Calu3 (cell line): ENCODE data around the gene CSHL1. TPM values are rescaled to one million over a fixed set of nuclear protein-coding genes. Genes with fewer than 3 reads are reported as not detected.

ENCODE experiments used
- BruUV-seq: library from RNA; stranded (reverse); fragments of 400-500 nt; replicated peaks from 2 replicates; lab custom pipeline; 2021; lab: Mats Ljungman, UMichigan
- CTCF ChIA-PET: fragments of 300-600 bp; sonication (Branson Sonifier 250); formaldehyde crosslinking; loops from one replicate; lab custom pipeline; 2022; ENCODE audit warnings: antibody characterized with exemption; lab: Charles Lee
- DNase-seq: peaks from one replicate; pipeline ENCODE4 v3.0.0; 2022
- H3K27ac Mint-ChIP-seq: one replicate; pipeline ENCODE4 v1.8.0; 2022; ENCODE audit warnings: mixed read lengths; ENCODE audit not compliant: unreplicated experiment
- H3K27me3 Mint-ChIP-seq: one replicate; pipeline ENCODE4 v1.8.0; 2022; ENCODE audit warnings: mixed read lengths; ENCODE audit not compliant: unreplicated experiment
- H3K36me3 Mint-ChIP-seq: one replicate; pipeline ENCODE4 v1.8.0; 2022; ENCODE audit warnings: mild to moderate bottlenecking, moderate library complexity, mixed read lengths; ENCODE audit not compliant: insufficient read depth, unreplicated experiment
- H3K4me1 Mint-ChIP-seq: one replicate; pipeline ENCODE4 v1.8.0; 2022; ENCODE audit warnings: mild to moderate bottlenecking, low read depth, mixed read lengths; ENCODE audit not compliant: unreplicated experiment
- H3K4me3 Mint-ChIP-seq: one replicate; pipeline ENCODE4 v1.8.0; 2022; ENCODE audit warnings: mild to moderate bottlenecking, low read depth, moderate library complexity, mixed read lengths; ENCODE audit not compliant: unreplicated experiment
- H3K9me3 Mint-ChIP-seq: one replicate; pipeline ENCODE4 v1.8.0; 2022; ENCODE audit warnings: low read depth, mixed read lengths; ENCODE audit not compliant: unreplicated experiment
- CTCF ChIP-seq: fragments of 200-600 bp; IDR thresholded peaks from one replicate; pipeline ENCODE4 v1.8.0; 2022; ENCODE audit warnings: antibody characterized with exemption; ENCODE audit not compliant: unreplicated experiment
- intact Hi-C: fragments of 100-400 bp; cut with micrococcal nuclease; formaldehyde crosslinking; loops from one replicate; pipeline ENCODE4 v1.10.0; 2022; ENCODE audit not compliant: unreplicated experiment
- total RNA-seq: library from RNA; stranded (reverse); gene quantifications from 2 replicates; pipeline ENCODE4 v1.2.3, GENCODE V29; 2022

The CSHL1 gene
- total RNA-seq, 1 experiment from 2014 or later, result not detected

DNA sequence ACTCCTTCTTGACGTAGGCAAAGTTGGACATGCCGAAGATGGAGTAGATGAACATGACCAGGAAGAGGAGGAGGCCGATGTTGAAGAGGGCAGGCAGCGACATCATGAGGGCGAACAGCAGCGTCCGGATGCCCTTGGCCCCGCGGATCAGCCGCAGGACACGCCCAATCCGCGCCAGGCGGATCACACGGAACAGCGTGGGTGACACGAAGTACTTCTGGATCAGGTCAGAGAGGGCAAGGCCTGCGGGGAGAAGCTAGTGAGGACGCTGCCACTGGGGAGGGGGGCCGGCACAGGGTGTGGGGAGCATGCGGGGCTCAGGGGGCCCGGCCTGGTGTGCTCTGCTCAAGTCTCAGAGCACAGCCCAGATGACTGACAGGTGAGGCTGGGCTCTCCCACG lies 30.7 kb upstream of the CSHL1 start:
- no peak overlapping the region for H3K27ac Mint-ChIP-seq
- H3K27me3 Mint-ChIP-seq, result peaks cover 28% of the 10 kb centered on the region
- H3K4me1 Mint-ChIP-seq, result no peaks in the 10 kb centered on the region
- no peak overlapping the region for H3K4me3 Mint-ChIP-seq
- no peak for DNase-seq
- intact Hi-C loops, result no loop called here
- no TSS peak for BruUV-seq
- H3K9me3 Mint-ChIP-seq, result no peaks in the 10 kb centered on the region
- CTCF ChIA-PET, result no interaction called here
- TF ChIP-seq CTCF, result no peak
- H3K36me3 Mint-ChIP-seq, result no peaks in the 10 kb centered on the region

GRCh38 chr17:63941162-63941561 lies 30.1 kb upstream of the CSHL1 start:
- no peak for TF ChIP-seq CTCF
- H3K36me3 Mint-ChIP-seq, result no peaks in the 10 kb centered on the region
- no peak overlapping the region for H3K4me3 Mint-ChIP-seq
- no peak for DNase-seq
- peaks cover 34% of the 10 kb centered on the region for H3K27me3 Mint-ChIP-seq
- no peaks in the 10 kb centered on the region for H3K9me3 Mint-ChIP-seq
- CTCF ChIA-PET, result no interaction called here
- intact Hi-C loops, result no loop called here
- no TSS peak for BruUV-seq
- H3K27ac Mint-ChIP-seq, result no peak overlapping the region
- H3K4me1 Mint-ChIP-seq, result no peaks in the 10 kb centered on the region

GRCh38 chr17:63940584-63940983 lies 29.5 kb upstream of the CSHL1 start:
- Mint-ChIP-seq H3K4me3 (no peak overlapping the region), H3K4me1 (no peaks in the 10 kb centered on the region), H3K27ac (no peak overlapping the region), H3K9me3 (no peaks in the 10 kb centered on the region), H3K27me3 (peaks cover 39% of the 10 kb centered on the region), H3K36me3 (no peaks in the 10 kb centered on the region)
- intact Hi-C loops, result no loop called here
- CTCF ChIA-PET, result no interaction called here
- no peak for TF ChIP-seq CTCF
- no TSS peak for BruUV-seq
- DNase-seq, result no peak

- Mint-ChIP-seq H3K9me3 (no peaks in the 10 kb centered on the region), H3K36me3 (no peaks in the 10 kb centered on the region), H3K4me1 (no peaks in the 10 kb centered on the region), H3K27ac (no peak overlapping the region), H3K27me3 (peaks cover 41% of the 10 kb centered on the region), H3K4me3 (no peak overlapping the region)
- no peak for DNase-seq
- BruUV-seq, result no TSS peak
- no peak for TF ChIP-seq CTCF
- intact Hi-C loops, result no loop called here
- CTCF ChIA-PET, result no interaction called here
Measured at GRCh38 chr17:63939884-63940283, 28.8 kb upstream of the CSHL1 start.

DNA sequence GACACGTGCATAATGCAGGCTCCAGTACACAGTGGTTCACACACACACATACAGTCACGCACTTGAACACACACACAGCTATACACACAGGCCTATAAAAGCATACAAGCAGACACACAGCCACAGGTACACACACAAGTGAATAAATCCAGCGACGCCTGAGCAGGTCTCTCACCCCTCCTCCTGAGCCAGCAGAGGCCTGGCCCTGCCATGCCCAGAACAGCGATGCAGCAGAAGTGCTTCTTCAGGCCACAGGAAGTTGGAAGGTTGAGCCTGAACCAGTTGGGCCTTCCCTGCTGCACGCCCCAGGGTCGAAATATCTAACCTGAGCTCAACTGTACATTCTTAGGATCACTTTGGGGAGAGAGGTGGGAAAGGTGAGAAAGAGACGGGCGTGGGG lies 28.3 kb upstream of the CSHL1 start:
- Mint-ChIP-seq H3K27ac (no peak overlapping the region), H3K4me3 (no peak overlapping the region), H3K36me3 (no peaks in the 10 kb centered on the region), H3K27me3 (peaks cover 41% of the 10 kb centered on the region), H3K4me1 (no peaks in the 10 kb centered on the region), H3K9me3 (no peaks in the 10 kb centered on the region)
- BruUV-seq, result no TSS peak
- intact Hi-C loops, result no loop called here
- TF ChIP-seq CTCF, result no peak
- no peak for DNase-seq
- CTCF ChIA-PET, result no interaction called here
